NCI-H1694 (cell line): ENCODE data around the gene SLC14A1.

ENCODE experiments used
- DNase-seq: peaks from one replicate; lab custom pipeline; 2025; lab: John Stamatoyannopoulos, UW

SLC14A1 gene

DNA sequence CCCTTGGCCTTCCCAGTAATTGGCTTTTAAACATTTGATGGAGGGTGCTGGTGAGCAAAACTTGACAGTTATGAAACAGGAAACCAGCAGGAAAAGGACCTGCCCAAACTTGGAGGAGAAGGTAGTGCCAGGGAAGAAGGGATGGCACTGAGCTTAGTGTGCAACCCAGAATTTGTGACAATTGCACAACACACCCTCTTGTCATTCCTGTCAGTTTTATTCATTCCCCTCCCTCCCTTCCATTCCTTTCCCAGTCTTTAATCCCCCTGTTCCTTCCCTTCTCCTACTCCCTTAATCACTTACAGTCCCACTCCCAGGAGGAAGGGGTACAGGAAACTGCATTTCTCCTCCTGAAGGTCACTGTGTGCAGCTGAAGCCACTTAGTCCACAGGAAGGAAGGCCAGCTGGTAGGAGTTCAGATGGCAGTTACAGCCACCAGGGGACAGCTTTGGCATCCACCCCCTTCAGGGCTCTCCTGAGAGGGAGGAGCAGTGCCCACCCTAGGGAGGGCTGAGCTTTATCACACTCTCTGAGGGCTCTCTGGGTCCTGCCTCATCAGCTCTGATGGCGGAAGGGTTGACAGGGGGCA, 77.5 kb downstream of the SLC14A1 start:
- no peak for DNase-seq
